NT2/D1 (cell line): ENCODE results near the gene STARD3.

Experiments
- DNase-seq: peaks from one replicate; pipeline ENCODE4 v3.0.0-alpha.2; 2011; ENCODE audit warnings: low read depth, low spot score
- H3K27me3 ChIP-seq: 2 replicates; pipeline ENCODE4 v1.6.0; 2011; ENCODE audit warnings: mild to moderate bottlenecking; ENCODE audit not compliant: insufficient read length, insufficient read depth
- H3K36me3 ChIP-seq: 2 replicates; pipeline ENCODE4 v1.6.1; 2011; ENCODE audit warnings: mild to moderate bottlenecking, low read length, mixed read lengths; ENCODE audit not compliant: insufficient read depth, insufficient read length
- H3K4me1 ChIP-seq: 2 replicates; pipeline ENCODE4 v1.5.1; 2011; ENCODE audit not compliant: insufficient read depth, insufficient read length
- H3K4me3 ChIP-seq: 2 replicates; pipeline ENCODE4 v1.5.1; 2011; ENCODE audit warnings: low read depth; ENCODE audit not compliant: insufficient read length
- H3K9ac ChIP-seq: 2 replicates; pipeline ENCODE4 v1.6.0; 2011; ENCODE audit warnings: low read depth; ENCODE audit not compliant: insufficient read length
- H3K9me3 ChIP-seq: 2 replicates; pipeline ENCODE4 v1.5.1; 2011; ENCODE audit warnings: mild to moderate bottlenecking, low read length; ENCODE audit not compliant: insufficient read depth
- SUZ12 ChIP-seq: IDR thresholded peaks from 2 replicates; pipeline ENCODE4 v1.6.1; 2011; ENCODE audit not compliant: insufficient read length, insufficient read depth; ENCODE audit errors: extremely low read depth
- YY1 ChIP-seq: IDR thresholded peaks from 2 replicates; pipeline ENCODE4 v1.6.1; 2011; ENCODE audit not compliant: insufficient read length, insufficient read depth
- ZNF274 ChIP-seq: IDR thresholded peaks from 2 replicates; pipeline ENCODE4 v1.6.1; 2011; ENCODE audit warnings: mild to moderate bottlenecking, low read depth, low read length

The STARD3 gene

GRCh38 chr17:39629898-39630297, 7.0 kb upstream of the STARD3 start:
- Histone ChIP-seq H3K36me3 (no peaks in the 10 kb centered on the region), H3K9ac (no peak overlapping the region), H3K4me1 (peaks cover 42% of the 10 kb centered on the region), H3K9me3 (no peaks in the 10 kb centered on the region), H3K27me3 (peaks cover 33% of the 10 kb centered on the region), H3K4me3 (no peak overlapping the region)
- DNase-seq: no peak
- TF ChIP-seq YY1 (no peak), ZNF274 (no peak), SUZ12 (no peak)

GRCh38 chr17:39631403-39631802, 5.5 kb upstream of the STARD3 start:
- peaks cover 47% of the 10 kb centered on the region for H3K4me1 ChIP-seq
- peak overlapping the region; percentile 43 for H3K9ac ChIP-seq

GRCh38 chr17:39632153-39632941, 4.6 kb upstream of the STARD3 start:
- no peak for TF ChIP-seq YY1
- TF ChIP-seq SUZ12: no peak
- TF ChIP-seq ZNF274: no peak
- no peaks in the 10 kb centered on the region for H3K9me3 ChIP-seq
- no peak overlapping the region for H3K4me3 ChIP-seq
- H3K9ac ChIP-seq: peak overlapping the region; percentile 53
- H3K4me1 ChIP-seq: peaks cover 50% of the 10 kb centered on the region
- no peak for DNase-seq
- H3K27me3 ChIP-seq: peaks cover 8% of the 10 kb centered on the region
- no peaks in the 10 kb centered on the region for H3K36me3 ChIP-seq

More at GRCh38 chr17:39631403-39631802, 5.5 kb upstream of the STARD3 start:
- TF ChIP-seq SUZ12 (no peak), YY1 (no peak), ZNF274 (no peak)
- Histone ChIP-seq H3K27me3 (peaks cover 18% of the 10 kb centered on the region), H3K4me3 (no peak overlapping the region), H3K36me3 (no peaks in the 10 kb centered on the region), H3K9me3 (no peaks in the 10 kb centered on the region)
- DNase-seq: no peak

GRCh38 chr17:39633570-39634183, 3.3 kb upstream of the STARD3 start:
- Histone ChIP-seq H3K4me1 (peaks cover 46% of the 10 kb centered on the region), H3K9me3 (no peaks in the 10 kb centered on the region), H3K4me3 (no peak overlapping the region), H3K27me3 (peaks cover 4% of the 10 kb centered on the region), H3K9ac (peak overlapping the region; percentile 33), H3K36me3 (no peaks in the 10 kb centered on the region)
- TF ChIP-seq SUZ12 (no peak), ZNF274 (no peak), YY1 (no peak)
- DNase-seq: no peak

GRCh38 chr17:39634384-39634871, 2.5 kb upstream of the STARD3 start:
- no peak overlapping the region for H3K9ac ChIP-seq
- H3K4me1 ChIP-seq: peaks cover 43% of the 10 kb centered on the region
- TF ChIP-seq SUZ12 (no peak), YY1 (no peak)
- H3K27me3 ChIP-seq: peaks cover 4% of the 10 kb centered on the region
- no peak overlapping the region for H3K4me3 ChIP-seq
- DNase-seq: no peak
- H3K9me3 ChIP-seq: no peaks in the 10 kb centered on the region
- no peaks in the 10 kb centered on the region for H3K36me3 ChIP-seq

- no peak overlapping the region for H3K4me3 ChIP-seq
- peaks cover 41% of the 10 kb centered on the region for H3K4me1 ChIP-seq
- H3K9me3 ChIP-seq: no peaks in the 10 kb centered on the region
- H3K36me3 ChIP-seq: no peaks in the 10 kb centered on the region
- H3K9ac ChIP-seq: peak overlapping the region; percentile 81
- TF ChIP-seq YY1 (no peak), ZNF274 (no peak), SUZ12 (no peak)
- H3K27me3 ChIP-seq: peaks cover 4% of the 10 kb centered on the region
- no peak for DNase-seq
These were observed 1.2 kb upstream of the STARD3 start for GRCh38 chr17:39635614-39636176.

- DNase-seq: no peak
- TF ChIP-seq SUZ12 (no peak), ZNF274 (no peak)
- peaks cover 4% of the 10 kb centered on the region for H3K27me3 ChIP-seq
- H3K4me1 ChIP-seq: peaks cover 41% of the 10 kb centered on the region
- H3K9me3 ChIP-seq: no peaks in the 10 kb centered on the region
- H3K36me3 ChIP-seq: no peaks in the 10 kb centered on the region
- peak overlapping the region; percentile 83 for H3K4me3 ChIP-seq
- H3K9ac ChIP-seq: peak overlapping the region; percentile 81
These were observed 387 bp upstream of the STARD3 start for GRCh38 chr17:39636587-39636926.
